ENCODE results near the gene TMPRSS6. TPM values are rescaled to one million over a fixed set of nuclear protein-coding genes. Genes with fewer than 3 reads are reported as not detected.

Gene TMPRSS6
- total and polyA plus RNA-seq, 2 of the 13 experiments (the other 11 are each of a cell fraction or from before 2014, with no cell fraction given) = 4.2 to 4.8 TPM

DNA sequence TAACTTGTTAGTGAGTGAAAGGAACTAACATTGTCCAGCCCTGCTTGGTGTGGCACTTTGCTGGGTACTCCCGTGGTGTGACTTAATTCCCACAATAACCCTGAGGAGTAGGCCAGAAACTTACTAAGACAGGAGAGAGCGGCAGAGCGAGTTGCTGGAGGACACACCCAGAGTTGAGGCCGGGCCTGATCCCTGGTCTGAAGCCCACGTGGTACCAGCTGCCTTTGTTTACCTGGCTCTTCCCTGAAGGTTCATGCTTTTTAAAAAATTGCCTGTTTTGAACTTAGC, 89.4 kb downstream of the TMPRSS6 start (continued):
- TF ChIP-seq ZSCAN29 (CRISPR knock-in tag; conservative IDR thresholded peaks at IDR 0.05) = no peak
- TF ChIP-seq GLI4 (CRISPR knock-in tag; IDR thresholded peaks at IDR 0.05; ENCODE audit: borderline replicate concordance) = no peak
- no peak for TF ChIP-seq ZNF841 (CRISPR knock-in tag; IDR thresholded peaks at IDR 0.05; ENCODE audit: borderline replicate concordance)
- TF ChIP-seq MLLT10 (CRISPR knock-in tag; IDR thresholded peaks at IDR 0.05) = no peak
- TF ChIP-seq GLMP (CRISPR knock-in tag; IDR thresholded peaks at IDR 0.05; ENCODE audit: borderline replicate concordance) = no peak
- TF ChIP-seq TRIM22 (IDR thresholded peaks at IDR 0.05) = no peak
- no peak for TF ChIP-seq GATAD1 (CRISPR knock-in tag; IDR thresholded peaks at IDR 0.05)
- TF ChIP-seq ZFP82 (CRISPR knock-in tag; IDR thresholded peaks at IDR 0.05; ENCODE audit: borderline replicate concordance) = no peak
- TF ChIP-seq ZNF556 (CRISPR knock-in tag; IDR thresholded peaks at IDR 0.05; ENCODE audit: borderline replicate concordance) = no peak
- no peak for TF ChIP-seq SCMH1 (CRISPR knock-in tag; IDR thresholded peaks at IDR 0.05; ENCODE audit: borderline replicate concordance)
- no peak for TF ChIP-seq MTA3 (CRISPR knock-in tag; IDR thresholded peaks at IDR 0.05)
- TF ChIP-seq ZFP36 (IDR thresholded peaks at IDR 0.05; ENCODE audit: borderline replicate concordance, low read depth, low read length, partially characterized antibody) = no peak
- TF ChIP-seq TEF (CRISPR knock-in tag; IDR thresholded peaks at IDR 0.05) = no peak
- TF ChIP-seq SATB2 (CRISPR knock-in tag; IDR thresholded peaks at IDR 0.05) = no peak
- 0 out of 2 replicates have a peak, but pooled peaks have one; percentile 16 for TF ChIP-seq ZBTB20 (CRISPR knock-in tag; IDR thresholded peaks at IDR 0.05; ENCODE audit: borderline replicate concordance, low read depth)
- TF ChIP-seq ZNF335 (CRISPR knock-in tag; IDR thresholded peaks at IDR 0.05) = 0 out of 2 replicates have a peak, but pooled peaks have one; percentile 42
- no peak for TF ChIP-seq SMC3 (IDR thresholded peaks at IDR 0.05; ENCODE audit: low read length)
- TF ChIP-seq NFIB (CRISPR knock-in tag; IDR thresholded peaks at IDR 0.05; ENCODE audit: borderline replicate concordance) = no peak
- TF ChIP-seq CEBPG (CRISPR knock-in tag; IDR thresholded peaks at IDR 0.05) = no peak
- peak; percentile 60 for TF ChIP-seq PHF8 (CRISPR knock-in tag; IDR thresholded peaks at IDR 0.05)
- no peak for TF ChIP-seq JUN (CRISPR knock-in tag; IDR thresholded peaks at IDR 0.05)
- no peak for TF ChIP-seq ZFP36L2 (CRISPR knock-in tag; IDR thresholded peaks at IDR 0.05)
- TF ChIP-seq, protein P1, sequence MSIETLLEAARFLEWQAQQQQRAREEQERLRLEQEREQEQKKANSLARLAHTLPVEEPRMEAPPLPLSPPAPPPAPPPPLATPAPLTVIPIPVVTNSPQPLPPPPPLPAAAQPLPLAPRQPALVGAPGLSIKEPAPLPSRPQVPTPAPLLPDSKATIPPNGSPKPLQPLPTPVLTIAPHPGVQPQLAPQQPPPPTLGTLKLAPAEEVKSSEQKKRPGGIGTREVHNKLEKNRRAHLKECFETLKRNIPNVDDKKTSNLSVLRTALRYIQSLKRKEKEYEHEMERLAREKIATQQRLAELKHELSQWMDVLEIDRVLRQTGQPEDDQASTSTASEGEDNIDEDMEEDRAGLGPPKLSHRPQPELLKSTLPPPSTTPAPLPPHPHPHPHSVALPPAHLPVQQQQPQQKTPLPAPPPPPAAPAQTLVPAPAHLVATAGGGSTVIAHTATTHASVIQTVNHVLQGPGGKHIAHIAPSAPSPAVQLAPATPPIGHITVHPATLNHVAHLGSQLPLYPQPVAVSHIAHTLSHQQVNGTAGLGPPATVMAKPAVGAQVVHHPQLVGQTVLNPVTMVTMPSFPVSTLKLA (IDR thresholded peaks at IDR 0.05) = peak; percentile 48
- TF ChIP-seq, protein P2, sequence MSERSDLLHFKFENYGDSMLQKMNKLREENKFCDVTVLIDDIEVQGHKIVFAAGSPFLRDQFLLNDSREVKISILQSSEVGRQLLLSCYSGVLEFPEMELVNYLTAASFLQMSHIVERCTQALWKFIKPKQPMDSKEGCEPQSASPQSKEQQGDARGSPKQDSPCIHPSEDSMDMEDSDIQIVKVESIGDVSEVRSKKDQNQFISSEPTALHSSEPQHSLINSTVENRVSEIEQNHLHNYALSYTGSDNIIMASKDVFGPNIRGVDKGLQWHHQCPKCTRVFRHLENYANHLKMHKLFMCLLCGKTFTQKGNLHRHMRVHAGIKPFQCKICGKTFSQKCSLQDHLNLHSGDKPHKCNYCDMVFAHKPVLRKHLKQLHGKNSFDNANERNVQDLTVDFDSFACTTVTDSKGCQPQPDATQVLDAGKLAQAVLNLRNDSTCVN (CRISPR knock-in tag; IDR thresholded peaks at IDR 0.05; ENCODE audit: borderline replicate concordance) = no peak
- TF ChIP-seq, protein P3, sequence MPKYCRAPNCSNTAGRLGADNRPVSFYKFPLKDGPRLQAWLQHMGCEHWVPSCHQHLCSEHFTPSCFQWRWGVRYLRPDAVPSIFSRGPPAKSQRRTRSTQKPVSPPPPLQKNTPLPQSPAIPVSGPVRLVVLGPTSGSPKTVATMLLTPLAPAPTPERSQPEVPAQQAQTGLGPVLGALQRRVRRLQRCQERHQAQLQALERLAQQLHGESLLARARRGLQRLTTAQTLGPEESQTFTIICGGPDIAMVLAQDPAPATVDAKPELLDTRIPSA (CRISPR knock-in tag; IDR thresholded peaks at IDR 0.05; ENCODE audit: borderline replicate concordance) = no peak
- TF ChIP-seq MATR3 (CRISPR knock-in tag; IDR thresholded peaks at IDR 0.05) = no peak
- TF ChIP-seq ZBTB8A (CRISPR knock-in tag; IDR thresholded peaks at IDR 0.05; ENCODE audit: borderline replicate concordance, low read depth) = no peak
